ENCODE data around the gene NUDT1.

NUDT1 gene

GRCh38 chr7:2217716-2218443 is 24.1 kb upstream of the NUDT1 start:
- no peak for TF ChIP-seq CTCF (IDR thresholded peaks at IDR 0.05; ENCODE audit: control insufficient read depth, insufficient read depth, low read depth, low read length, missing control alignments)
- H3K4me3 ChIP-seq (ENCODE audit: control insufficient read depth, low read depth, low read length), result no peak overlapping the region
- DNase-seq (ENCODE audit: low read depth), result no peak

- no peak for TF ChIP-seq CTCF (IDR thresholded peaks at IDR 0.05; ENCODE audit: control insufficient read depth, insufficient read depth, low read depth, low read length, missing control alignments)
- no peak for DNase-seq (ENCODE audit: low read depth)
- H3K4me3 ChIP-seq (ENCODE audit: control insufficient read depth, low read depth, low read length), result no peak overlapping the region
Measured at GRCh38 chr7:2218444-2218785, 23.6 kb upstream of the NUDT1 start.

GRCh38 chr7:2219136-2219535 is 22.9 kb upstream of the NUDT1 start:
- no peak for DNase-seq (ENCODE audit: low read depth)
- no peak for TF ChIP-seq CTCF (IDR thresholded peaks at IDR 0.05; ENCODE audit: control insufficient read depth, insufficient read depth, low read depth, low read length, missing control alignments)
- H3K4me3 ChIP-seq (ENCODE audit: control insufficient read depth, low read depth, low read length), result no peak overlapping the region

GRCh38 chr7:2219606-2220005 is 22.4 kb upstream of the NUDT1 start:
- DNase-seq (ENCODE audit: low read depth), result no peak
- H3K4me3 ChIP-seq (ENCODE audit: control insufficient read depth, low read depth, low read length), result no peak overlapping the region
- no peak for TF ChIP-seq CTCF (IDR thresholded peaks at IDR 0.05; ENCODE audit: control insufficient read depth, insufficient read depth, low read depth, low read length, missing control alignments)

DNA sequence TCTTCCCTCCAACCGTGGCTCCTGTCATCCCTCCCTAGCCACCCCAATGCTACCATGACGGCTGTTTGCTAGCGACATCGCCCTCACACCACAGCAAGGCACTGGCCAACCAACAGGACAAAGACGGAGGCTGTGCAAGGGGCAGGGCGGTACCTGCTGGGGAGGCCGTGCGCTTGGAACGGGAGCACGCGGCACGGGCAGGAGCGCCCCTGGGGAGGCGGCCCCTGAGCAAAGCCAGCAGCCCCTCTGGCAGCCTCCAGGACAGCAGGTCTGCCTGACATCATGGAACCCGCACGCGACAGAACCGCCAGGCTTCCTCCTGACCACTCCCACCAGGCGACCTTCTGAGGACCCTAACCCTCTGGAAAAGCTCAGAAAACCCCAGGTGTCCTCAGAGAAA is 22.0 kb upstream of the NUDT1 start:
- no peak for TF ChIP-seq CTCF (IDR thresholded peaks at IDR 0.05; ENCODE audit: control insufficient read depth, insufficient read depth, low read depth, low read length, missing control alignments)
- no peak for DNase-seq (ENCODE audit: low read depth)
- no peak overlapping the region for H3K4me3 ChIP-seq (ENCODE audit: control insufficient read depth, low read depth, low read length)

- DNase-seq (ENCODE audit: low read depth), result no peak
Measured at GRCh38 chr7:2220506-2220905, 21.5 kb upstream of the NUDT1 start.

More at GRCh38 chr7:2220506-2220905, 21.5 kb upstream of the NUDT1 start:
- no peak overlapping the region for H3K4me3 ChIP-seq (ENCODE audit: control insufficient read depth, low read depth, low read length)
- no peak for TF ChIP-seq CTCF (IDR thresholded peaks at IDR 0.05; ENCODE audit: control insufficient read depth, insufficient read depth, low read depth, low read length, missing control alignments)

Data from AG09309 (cell line).